AG10803 (cell line): ENCODE measurements around the gene FOXO1.

ENCODE experiments used
- DNase-seq: peaks from one replicate; pipeline ENCODE4 v3.0.0; 2010; ENCODE audit warnings: low read depth
- H3K4me3 ChIP-seq: 2 replicates; pipeline ENCODE4 v1.5.1; 2011; ENCODE audit warnings: mild to moderate bottlenecking, low read length, control low read depth
- TF ChIP-seq, protein P1 (sequence below): conservative IDR thresholded peaks from 2 replicates; pipeline ENCODE4 v1.5.1; 2011; ENCODE audit warnings: mild to moderate bottlenecking, low read length, control low read depth, inconsistent platforms

Gene FOXO1

GRCh38 chr13:40590112-40590862 is 76.2 kb downstream of the FOXO1 start:
- no peak overlapping the region for H3K4me3 ChIP-seq
- TF ChIP-seq, protein P1, sequence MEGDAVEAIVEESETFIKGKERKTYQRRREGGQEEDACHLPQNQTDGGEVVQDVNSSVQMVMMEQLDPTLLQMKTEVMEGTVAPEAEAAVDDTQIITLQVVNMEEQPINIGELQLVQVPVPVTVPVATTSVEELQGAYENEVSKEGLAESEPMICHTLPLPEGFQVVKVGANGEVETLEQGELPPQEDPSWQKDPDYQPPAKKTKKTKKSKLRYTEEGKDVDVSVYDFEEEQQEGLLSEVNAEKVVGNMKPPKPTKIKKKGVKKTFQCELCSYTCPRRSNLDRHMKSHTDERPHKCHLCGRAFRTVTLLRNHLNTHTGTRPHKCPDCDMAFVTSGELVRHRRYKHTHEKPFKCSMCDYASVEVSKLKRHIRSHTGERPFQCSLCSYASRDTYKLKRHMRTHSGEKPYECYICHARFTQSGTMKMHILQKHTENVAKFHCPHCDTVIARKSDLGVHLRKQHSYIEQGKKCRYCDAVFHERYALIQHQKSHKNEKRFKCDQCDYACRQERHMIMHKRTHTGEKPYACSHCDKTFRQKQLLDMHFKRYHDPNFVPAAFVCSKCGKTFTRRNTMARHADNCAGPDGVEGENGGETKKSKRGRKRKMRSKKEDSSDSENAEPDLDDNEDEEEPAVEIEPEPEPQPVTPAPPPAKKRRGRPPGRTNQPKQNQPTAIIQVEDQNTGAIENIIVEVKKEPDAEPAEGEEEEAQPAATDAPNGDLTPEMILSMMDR: no peak
- no peak for DNase-seq

DNA sequence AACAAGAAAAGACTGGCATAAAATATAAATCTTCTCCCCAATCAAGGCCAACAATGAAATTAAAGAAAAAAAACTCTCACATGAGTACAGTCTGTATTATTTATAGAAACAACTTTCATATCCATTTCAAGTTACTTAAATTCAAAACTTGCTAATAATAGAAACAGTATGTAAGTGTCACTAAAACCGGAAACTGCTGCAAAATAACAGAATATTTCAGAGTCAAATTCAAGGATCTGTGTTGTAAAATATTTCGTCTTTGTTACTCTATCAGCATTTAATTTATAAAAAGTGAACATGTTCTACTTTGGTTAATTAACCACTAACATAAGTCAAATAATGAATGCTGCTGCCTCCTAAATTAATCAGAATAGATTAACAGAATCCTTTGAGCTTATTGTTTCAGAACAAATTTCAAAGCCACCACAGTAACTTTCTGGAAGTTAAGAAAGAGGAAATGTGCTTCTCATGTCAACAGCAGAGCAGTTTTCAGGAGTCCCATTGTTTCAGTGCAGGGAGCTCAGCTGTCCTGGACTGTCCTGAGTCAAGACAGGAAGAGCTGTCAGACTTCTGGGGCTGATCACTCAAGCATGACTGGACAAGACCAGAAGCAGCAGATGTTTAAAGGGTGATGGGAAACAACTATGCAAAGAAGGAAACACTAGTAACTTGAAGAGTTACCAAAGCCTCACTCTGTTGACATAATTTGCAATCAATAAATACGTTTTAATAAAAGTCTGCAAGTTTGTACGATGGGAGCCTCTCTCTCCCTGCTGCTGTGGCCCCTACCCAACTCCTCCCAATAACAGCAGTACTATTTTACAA is 76.9 kb downstream of the FOXO1 start:
- peak; percentile 65 for DNase-seq
- no peak overlapping the region for H3K4me3 ChIP-seq
- TF ChIP-seq, protein P1: no peak

DNA sequence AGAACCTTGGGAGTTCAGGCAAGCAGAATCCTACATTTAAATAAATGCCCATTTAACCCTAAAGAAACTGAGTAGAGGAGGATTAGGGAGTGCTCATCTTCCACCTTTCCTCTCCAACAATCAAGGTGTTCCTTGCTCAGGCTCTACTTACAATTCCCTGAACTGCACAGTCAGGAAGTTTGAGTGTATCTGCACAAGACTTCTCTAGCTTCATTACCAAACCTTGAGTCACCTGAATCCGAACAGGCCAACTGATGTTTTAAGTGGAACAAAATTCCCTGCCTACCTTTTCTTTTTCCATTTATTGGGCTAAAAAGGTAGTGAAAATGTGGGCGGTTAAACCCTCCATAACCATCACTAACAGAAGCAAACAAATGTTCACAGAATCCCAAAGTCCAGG is 78.3 kb downstream of the FOXO1 start:
- TF ChIP-seq, protein P1: no peak
- DNase-seq: no peak
- H3K4me3 ChIP-seq: no peak overlapping the region

DNA sequence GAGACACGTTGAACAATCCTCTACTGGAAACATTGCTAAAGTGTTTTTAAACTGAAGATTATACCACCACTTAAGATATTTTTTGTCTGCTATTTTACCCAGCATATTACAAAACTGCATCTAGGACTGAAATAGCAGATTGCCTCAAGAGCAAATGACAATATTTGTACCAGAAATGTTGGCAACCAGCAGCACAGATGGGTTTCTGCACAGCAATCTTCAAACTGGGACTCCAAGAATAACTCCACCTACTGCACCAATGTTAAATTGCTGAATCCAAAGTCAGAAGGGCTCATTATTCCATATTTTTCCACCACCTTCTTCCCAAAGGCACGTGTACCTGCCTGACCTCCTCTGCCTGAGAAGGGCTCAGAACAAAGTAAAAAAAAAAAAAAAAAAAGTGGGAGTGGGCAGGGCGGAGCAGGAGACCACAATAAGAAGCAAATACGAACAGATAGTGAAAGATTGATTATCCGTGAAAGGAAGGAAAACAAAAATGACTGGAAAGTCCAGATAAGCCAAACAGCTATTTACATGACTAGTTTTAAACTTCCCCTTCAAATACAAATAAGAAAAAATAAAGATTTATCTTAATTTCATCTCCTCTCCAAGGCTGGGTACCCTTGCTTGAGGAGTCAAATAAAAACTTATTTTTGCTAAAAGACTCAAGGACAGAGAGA is 79.4 kb downstream of the FOXO1 start:
- DNase-seq: peak; percentile 28
- no peak overlapping the region for H3K4me3 ChIP-seq
- TF ChIP-seq, protein P1: peak; percentile 18; the same call in 1 of the 2 replicates

DNA sequence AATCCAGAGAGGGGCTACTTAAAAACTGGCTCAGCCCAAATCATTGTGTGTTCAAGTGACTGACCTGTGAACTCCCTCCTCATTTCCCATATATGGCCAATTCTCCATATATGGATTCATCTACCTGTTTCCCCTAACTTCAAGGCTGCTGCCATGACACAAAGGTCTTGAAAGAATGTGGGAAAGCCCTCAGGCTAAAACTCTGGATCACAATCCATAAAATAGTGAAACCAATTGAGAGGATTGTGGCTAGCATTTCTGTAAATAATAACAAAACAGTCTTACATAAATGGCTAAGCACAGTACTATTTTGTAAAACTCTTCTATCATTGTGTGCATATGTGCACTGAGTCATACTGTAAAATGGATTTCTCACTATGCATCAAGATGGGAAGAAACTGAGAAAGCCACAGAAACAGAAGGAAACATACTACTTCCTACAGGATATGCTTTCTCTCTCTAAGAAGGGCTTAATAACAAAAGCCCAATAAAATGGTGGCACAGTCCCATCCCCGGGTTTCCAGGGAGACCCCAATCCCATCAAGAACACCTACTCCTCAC is 80.5 kb downstream of the FOXO1 start:
- TF ChIP-seq, protein P1: no peak
- DNase-seq: peak; percentile 4
- H3K4me3 ChIP-seq: no peak overlapping the region

- TF ChIP-seq, protein P1: no peak
- DNase-seq: no peak
- no peak overlapping the region for H3K4me3 ChIP-seq
Observed at GRCh38 chr13:40583738-40584137, 82.7 kb downstream of the FOXO1 start.
